Measurements from ENCODE around the gene LYZL2.

Gene LYZL2

DNA sequence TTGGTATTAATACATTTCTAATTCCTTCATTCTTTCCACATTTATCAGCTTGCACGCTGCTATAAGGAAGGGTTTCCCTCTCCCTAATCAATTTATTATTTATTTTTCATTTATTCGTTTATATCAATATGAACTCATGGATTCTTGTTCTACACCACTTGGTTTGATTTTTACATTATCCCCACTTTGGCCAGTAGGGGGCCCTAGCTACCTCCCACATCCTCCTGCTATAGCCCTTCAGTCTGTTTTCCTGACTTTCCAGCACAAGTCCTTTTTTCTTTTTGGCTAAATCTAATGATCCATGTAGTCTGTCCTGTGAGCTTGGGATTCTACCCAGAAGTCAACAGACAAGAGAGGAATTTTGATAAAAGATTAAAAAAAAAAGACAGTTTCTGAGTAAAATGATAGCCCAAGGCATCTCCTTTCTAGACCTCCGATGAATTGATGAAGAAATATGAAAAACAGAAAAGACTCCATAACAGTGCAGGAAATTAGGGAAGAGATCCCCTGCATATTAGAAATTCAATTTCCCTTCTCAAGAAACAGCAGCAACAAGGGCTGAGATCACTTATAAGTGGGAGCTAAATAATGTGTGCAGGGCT lies 47.7 kb downstream of the LYZL2 start:
- no peak overlapping the region for H3K4me3 ChIP-seq (replicated peaks; ENCODE audit: low read depth, low read length)
- no peaks in the 10 kb centered on the region for H3K27me3 ChIP-seq (replicated peaks; ENCODE audit: control insufficient read depth, insufficient read depth, low read length)
- H3K36me3 ChIP-seq (ENCODE audit: control insufficient read depth, insufficient read depth, low read length): no peaks in the 10 kb centered on the region
- DNase-seq (ENCODE audit: extremely low read depth, insufficient read length): no peak
- TF ChIP-seq, protein P1, sequence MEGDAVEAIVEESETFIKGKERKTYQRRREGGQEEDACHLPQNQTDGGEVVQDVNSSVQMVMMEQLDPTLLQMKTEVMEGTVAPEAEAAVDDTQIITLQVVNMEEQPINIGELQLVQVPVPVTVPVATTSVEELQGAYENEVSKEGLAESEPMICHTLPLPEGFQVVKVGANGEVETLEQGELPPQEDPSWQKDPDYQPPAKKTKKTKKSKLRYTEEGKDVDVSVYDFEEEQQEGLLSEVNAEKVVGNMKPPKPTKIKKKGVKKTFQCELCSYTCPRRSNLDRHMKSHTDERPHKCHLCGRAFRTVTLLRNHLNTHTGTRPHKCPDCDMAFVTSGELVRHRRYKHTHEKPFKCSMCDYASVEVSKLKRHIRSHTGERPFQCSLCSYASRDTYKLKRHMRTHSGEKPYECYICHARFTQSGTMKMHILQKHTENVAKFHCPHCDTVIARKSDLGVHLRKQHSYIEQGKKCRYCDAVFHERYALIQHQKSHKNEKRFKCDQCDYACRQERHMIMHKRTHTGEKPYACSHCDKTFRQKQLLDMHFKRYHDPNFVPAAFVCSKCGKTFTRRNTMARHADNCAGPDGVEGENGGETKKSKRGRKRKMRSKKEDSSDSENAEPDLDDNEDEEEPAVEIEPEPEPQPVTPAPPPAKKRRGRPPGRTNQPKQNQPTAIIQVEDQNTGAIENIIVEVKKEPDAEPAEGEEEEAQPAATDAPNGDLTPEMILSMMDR (IDR thresholded peaks at IDR 0.05; ENCODE audit: insufficient read depth, low read length, poor library complexity, severe bottlenecking): peak; percentile 86

DNA sequence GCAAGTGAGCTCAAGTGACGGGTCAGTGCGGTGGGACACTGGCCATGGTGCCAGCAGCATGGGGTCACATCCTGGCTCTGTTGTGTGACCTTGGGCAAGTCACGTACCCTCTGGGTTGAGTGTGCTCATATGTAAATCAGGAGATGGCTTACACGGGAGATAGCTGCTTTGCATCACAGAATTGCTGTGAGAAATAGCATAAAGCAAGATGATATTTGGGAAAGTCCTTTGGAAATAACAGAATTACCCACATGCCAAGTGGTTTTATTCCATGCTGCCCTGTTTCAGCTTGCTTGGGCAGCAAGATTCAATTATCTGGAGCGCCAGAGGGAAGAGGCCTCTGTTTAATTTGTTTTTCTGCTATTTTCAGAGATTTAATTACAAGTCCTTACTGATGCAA lies 48.9 kb downstream of the LYZL2 start:
- DNase-seq (ENCODE audit: extremely low read depth, insufficient read length): no peak
- H3K27me3 ChIP-seq (replicated peaks; ENCODE audit: control insufficient read depth, insufficient read depth, low read length): no peaks in the 10 kb centered on the region
- no peaks in the 10 kb centered on the region for H3K36me3 ChIP-seq (ENCODE audit: control insufficient read depth, insufficient read depth, low read length)
- no peak overlapping the region for H3K4me3 ChIP-seq (replicated peaks; ENCODE audit: low read depth, low read length)
- TF ChIP-seq, protein P1 (IDR thresholded peaks at IDR 0.05; ENCODE audit: insufficient read depth, low read length, poor library complexity, severe bottlenecking): no peak

DNA sequence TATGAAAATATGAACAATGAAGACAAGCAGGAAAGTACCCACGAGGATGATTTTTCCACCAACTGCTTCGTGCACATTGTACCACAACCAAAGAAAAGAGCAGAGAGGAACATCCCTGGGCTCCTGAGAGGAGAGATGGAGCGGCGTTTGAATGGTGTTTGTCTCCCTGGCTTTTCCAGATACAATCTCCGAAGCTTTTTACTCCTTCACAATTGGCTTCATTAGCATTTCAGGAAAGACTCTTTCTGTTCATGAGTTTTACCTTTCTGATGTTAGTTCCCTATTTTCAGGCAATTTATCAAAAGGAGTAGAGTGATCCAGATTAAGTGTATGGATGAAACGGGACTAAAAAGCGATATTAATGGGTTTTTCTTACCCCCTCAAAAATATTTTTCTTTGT lies 49.3 kb downstream of the LYZL2 start:
- DNase-seq (ENCODE audit: extremely low read depth, insufficient read length): no peak
- H3K4me3 ChIP-seq (replicated peaks; ENCODE audit: low read depth, low read length): no peak overlapping the region
- H3K27me3 ChIP-seq (replicated peaks; ENCODE audit: control insufficient read depth, insufficient read depth, low read length): no peaks in the 10 kb centered on the region
- TF ChIP-seq, protein P1 (IDR thresholded peaks at IDR 0.05; ENCODE audit: insufficient read depth, low read length, poor library complexity, severe bottlenecking): no peak
- H3K36me3 ChIP-seq (ENCODE audit: control insufficient read depth, insufficient read depth, low read length): no peaks in the 10 kb centered on the region

DNA sequence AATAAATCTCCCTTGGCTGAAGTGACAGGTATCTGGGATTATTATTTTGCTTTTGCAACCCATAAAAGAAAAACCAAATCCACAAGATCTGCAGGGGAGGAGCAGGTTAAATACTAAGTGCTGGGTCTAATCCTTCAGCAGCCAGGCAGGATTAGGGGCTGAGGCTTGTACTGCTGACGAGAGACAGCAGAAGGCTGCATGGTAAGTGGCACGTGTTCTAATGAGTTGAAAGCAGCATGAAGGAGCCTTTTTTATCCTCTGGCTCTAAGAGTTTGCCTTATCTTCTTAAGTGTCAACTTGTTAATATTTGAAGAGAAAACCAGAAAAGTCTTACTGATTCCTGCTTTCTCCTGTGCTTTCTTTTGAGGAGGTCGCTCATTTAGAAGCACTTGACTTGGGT lies 50.0 kb downstream of the LYZL2 start:
- Histone ChIP-seq H3K4me3 (replicated peaks; ENCODE audit: low read depth, low read length) (no peak overlapping the region), H3K36me3 (ENCODE audit: control insufficient read depth, insufficient read depth, low read length) (no peaks in the 10 kb centered on the region), H3K27me3 (replicated peaks; ENCODE audit: control insufficient read depth, insufficient read depth, low read length) (no peaks in the 10 kb centered on the region)
- TF ChIP-seq, protein P1 (IDR thresholded peaks at IDR 0.05; ENCODE audit: insufficient read depth, low read length, poor library complexity, severe bottlenecking): no peak
- no peak for DNase-seq (ENCODE audit: extremely low read depth, insufficient read length)

DNA sequence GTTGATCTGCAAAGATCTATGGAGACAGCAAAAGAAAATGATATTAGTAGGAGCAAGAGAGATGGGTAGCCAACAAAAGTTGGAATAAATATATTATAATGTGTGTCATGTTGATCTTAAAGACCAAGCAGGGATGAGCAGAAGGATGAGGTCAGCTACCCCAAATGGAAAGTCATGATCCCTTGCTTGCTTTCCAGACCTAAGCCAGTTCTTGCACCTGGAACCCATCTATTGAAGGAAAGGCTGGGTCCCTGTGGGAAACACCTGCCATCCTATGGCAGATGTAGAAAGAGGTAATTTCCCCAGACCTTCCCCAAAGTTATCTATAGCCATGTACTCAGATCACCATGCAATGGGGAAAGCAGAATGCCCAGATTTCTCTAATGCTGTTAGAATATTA lies 52.5 kb downstream of the LYZL2 start:
- TF ChIP-seq, protein P1 (IDR thresholded peaks at IDR 0.05; ENCODE audit: insufficient read depth, low read length, poor library complexity, severe bottlenecking): no peak
- H3K27me3 ChIP-seq (replicated peaks; ENCODE audit: control insufficient read depth, insufficient read depth, low read length): no peaks in the 10 kb centered on the region
- H3K36me3 ChIP-seq (ENCODE audit: control insufficient read depth, insufficient read depth, low read length): no peaks in the 10 kb centered on the region
- no peak overlapping the region for H3K4me3 ChIP-seq (replicated peaks; ENCODE audit: low read depth, low read length)
- no peak for DNase-seq (ENCODE audit: extremely low read depth, insufficient read length)

DNA sequence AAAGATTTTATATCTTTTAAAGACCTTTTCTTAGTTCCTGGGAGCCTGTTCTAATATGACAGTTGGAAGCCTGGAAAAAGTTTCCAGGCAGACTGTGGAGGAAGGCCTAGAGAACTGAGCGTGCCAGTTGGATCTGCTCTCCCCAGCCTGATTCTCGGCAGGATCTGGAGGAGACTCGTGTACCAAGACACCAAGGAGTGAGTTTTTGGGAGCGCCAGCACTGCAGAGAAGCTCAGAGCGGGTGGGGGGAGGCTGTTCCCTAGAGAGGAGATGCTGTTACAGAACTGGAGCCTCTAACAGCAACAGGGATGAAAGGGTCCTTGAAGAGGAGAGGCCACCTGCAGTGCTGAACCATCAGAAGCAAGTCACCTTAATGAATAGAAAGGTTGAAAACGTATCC lies 52.9 kb downstream of the LYZL2 start:
- no peak overlapping the region for H3K4me3 ChIP-seq (replicated peaks; ENCODE audit: low read depth, low read length)
- TF ChIP-seq, protein P1 (IDR thresholded peaks at IDR 0.05; ENCODE audit: insufficient read depth, low read length, poor library complexity, severe bottlenecking): no peak
- H3K36me3 ChIP-seq (ENCODE audit: control insufficient read depth, insufficient read depth, low read length): no peaks in the 10 kb centered on the region
- DNase-seq (ENCODE audit: extremely low read depth, insufficient read length): no peak
- no peaks in the 10 kb centered on the region for H3K27me3 ChIP-seq (replicated peaks; ENCODE audit: control insufficient read depth, insufficient read depth, low read length)
